Right lobe of liver (tissue), 4 donors: ENCODE measurements around the gene RAB34.

Experiments used
- POLR2A ChIP-seq: fragments of 450-650 bp; IDR thresholded peaks from one replicate; pipeline ENCODE4 v1.6.1; 2017; ENCODE audit warnings: antibody characterized with exemption, mild to moderate bottlenecking
- TF ChIP-seq, protein P1 (sequence below), 4 donors: fragments of 200-600 bp in 3 of 4; fragments of 450-650 bp in 1 of 4; IDR thresholded peaks; one replicate each; pipeline versions ENCODE4 v1.5.1 to v1.8.0; 2016 to 2022; ENCODE audit warnings: antibody characterized with exemption in 4 of 4, mild to moderate bottlenecking in 2 of 4
- donor health status: DM: no; HTN: no; CAD: no.
- donor health status: DM: no; HTN: no; CAD: no.
- donor health status: DM: no; HTN: yes; CAD: no.

DNA sequence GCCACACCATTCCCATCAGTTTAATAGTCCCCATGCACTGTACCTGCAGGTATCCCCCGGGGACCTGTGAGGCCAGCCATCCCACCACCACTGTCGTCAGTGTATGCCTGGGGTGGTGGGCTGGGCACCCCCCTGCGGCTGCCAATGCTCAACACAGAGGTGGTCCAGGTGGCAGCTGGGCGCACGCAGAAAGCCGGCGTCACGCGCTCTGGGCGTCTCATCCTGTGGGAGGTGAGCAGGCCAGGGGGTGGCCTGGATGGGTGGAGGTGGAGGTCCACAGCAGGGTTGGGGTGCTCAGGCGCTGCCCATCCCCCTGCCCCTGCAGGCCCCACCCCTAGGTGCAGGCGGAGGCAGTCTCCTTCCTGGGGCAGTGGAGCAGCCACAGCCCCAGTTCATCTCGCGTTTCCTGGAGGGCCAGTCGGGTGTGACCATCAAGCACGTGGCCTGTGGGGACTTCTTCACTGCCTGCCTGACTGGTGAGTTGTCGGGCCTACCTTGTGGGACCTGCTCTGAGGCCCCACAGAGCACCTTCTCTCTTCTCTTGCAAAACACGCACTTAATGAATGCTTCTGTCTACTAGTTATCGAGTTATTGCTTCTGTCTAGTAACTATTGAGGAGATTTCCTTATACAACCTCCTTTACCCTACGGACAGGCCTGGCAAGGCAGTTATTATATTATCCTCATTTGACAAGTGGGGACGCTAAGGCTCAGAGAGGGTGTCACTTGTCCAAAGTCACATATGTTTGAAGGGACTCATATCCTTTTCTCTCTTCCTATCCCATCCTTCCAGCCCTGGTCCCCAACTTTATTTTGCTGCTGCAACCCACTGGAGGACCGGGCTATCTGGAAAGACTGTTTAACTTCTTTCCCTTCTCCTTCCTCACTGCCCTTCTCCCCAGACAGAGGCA is 20.4 kb upstream of the RAB34 start:
- TF ChIP-seq, protein P1, sequence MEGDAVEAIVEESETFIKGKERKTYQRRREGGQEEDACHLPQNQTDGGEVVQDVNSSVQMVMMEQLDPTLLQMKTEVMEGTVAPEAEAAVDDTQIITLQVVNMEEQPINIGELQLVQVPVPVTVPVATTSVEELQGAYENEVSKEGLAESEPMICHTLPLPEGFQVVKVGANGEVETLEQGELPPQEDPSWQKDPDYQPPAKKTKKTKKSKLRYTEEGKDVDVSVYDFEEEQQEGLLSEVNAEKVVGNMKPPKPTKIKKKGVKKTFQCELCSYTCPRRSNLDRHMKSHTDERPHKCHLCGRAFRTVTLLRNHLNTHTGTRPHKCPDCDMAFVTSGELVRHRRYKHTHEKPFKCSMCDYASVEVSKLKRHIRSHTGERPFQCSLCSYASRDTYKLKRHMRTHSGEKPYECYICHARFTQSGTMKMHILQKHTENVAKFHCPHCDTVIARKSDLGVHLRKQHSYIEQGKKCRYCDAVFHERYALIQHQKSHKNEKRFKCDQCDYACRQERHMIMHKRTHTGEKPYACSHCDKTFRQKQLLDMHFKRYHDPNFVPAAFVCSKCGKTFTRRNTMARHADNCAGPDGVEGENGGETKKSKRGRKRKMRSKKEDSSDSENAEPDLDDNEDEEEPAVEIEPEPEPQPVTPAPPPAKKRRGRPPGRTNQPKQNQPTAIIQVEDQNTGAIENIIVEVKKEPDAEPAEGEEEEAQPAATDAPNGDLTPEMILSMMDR (IDR thresholded peaks at IDR 0.05), result no peak
- TF ChIP-seq POLR2A, result no peak
